BLaER1 treated with 17β-estradiol and CSF1 and Interleukin-3, amounts not matched to agents 10 nM and 100 nM (cell line): ENCODE results near the gene AGFG1.

Experiments
- H3K27ac ChIP-seq, 11 experiments: shearing (Covaris generic); formaldehyde crosslinking; 2 replicates each; pipeline ENCODE4 v1.8.1; 2022
- H3K27me3 ChIP-seq, 11 experiments: shearing (Covaris generic); formaldehyde crosslinking; 2 replicates each; pipeline ENCODE4 v1.8.1; 2022
- H3K36me3 ChIP-seq, 11 experiments: shearing (Covaris generic); formaldehyde crosslinking; 2 replicates each; pipeline ENCODE4 v1.8.1; 2022
- H3K4me1 ChIP-seq, 10 experiments: shearing (Covaris generic); formaldehyde crosslinking; 2 replicates each; pipeline ENCODE4 v1.8.1; 2022
- H3K4me2 ChIP-seq, 11 experiments: shearing (Covaris generic); formaldehyde crosslinking; 2 replicates each; pipeline ENCODE4 v1.8.1; 2022
- H3K4me3 ChIP-seq, 10 experiments: shearing (Covaris generic); formaldehyde crosslinking; 2 replicates each; pipeline ENCODE4 v1.8.1; 2022
- H3K9ac ChIP-seq, 11 experiments: shearing (Covaris generic); formaldehyde crosslinking; 2 replicates each; pipeline ENCODE4 v1.8.1; 2022
- H3K9me3 ChIP-seq, 11 experiments: shearing (Covaris generic); formaldehyde crosslinking; replicated peaks in 1 of 11; 2 replicates each; pipeline ENCODE4 v1.8.1; 2022
- H4K20me1 ChIP-seq, 11 experiments: shearing (Covaris generic); formaldehyde crosslinking; 2 replicates each; pipeline ENCODE4 v1.8.1; 2022
- Cebpa-rat ChIP-seq, 11 experiments: shearing (Covaris generic); IDR thresholded peaks; 2 replicates each; pipeline ENCODE4 v1.8.1; 2022

Gene AGFG1

DNA sequence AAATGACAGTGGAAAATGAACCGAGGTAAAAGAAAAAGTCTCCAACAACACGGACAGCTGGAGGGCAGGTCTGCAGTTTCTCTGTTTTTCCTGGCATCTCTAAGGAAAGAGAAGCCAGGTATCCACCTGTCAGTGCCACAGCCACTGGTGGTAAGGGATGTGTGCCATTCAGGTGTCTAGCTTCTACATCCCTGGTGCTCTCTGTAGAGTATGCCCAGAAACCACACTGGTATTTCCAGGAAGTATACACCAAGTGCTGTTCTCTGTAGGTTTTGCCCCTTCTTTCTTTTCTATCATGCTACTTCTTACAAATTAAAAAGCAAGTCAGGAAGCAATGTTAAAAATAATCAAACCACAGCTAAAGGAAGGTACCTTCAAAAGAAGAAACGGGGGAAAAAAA is 7.6 kb upstream of the AGFG1 start:
- H3K9ac ChIP-seq, result no peak overlapping the region
- H3K27me3 ChIP-seq, result no peaks in the 10 kb centered on the region; a peak in 1 of 22 replicates
- TF ChIP-seq Cebpa-rat (IDR thresholded peaks at IDR 0.05), result no peak
- no peaks in the 10 kb centered on the region for H4K20me1 ChIP-seq
- peak overlapping the region; percentile 24 to 86 (median 39); a peak in 21 of 22 replicates for H3K4me2 ChIP-seq
- peaks cover 33 to 94% (median 57%) of the 10 kb centered on the region in 10 experiments for H3K4me1 ChIP-seq
- H3K4me3 ChIP-seq, result no peak overlapping the region
- no peak overlapping the region for H3K27ac ChIP-seq
- H3K9me3 ChIP-seq, result no peaks in the 10 kb centered on the region
- no peaks in the 10 kb centered on the region for H3K36me3 ChIP-seq

DNA sequence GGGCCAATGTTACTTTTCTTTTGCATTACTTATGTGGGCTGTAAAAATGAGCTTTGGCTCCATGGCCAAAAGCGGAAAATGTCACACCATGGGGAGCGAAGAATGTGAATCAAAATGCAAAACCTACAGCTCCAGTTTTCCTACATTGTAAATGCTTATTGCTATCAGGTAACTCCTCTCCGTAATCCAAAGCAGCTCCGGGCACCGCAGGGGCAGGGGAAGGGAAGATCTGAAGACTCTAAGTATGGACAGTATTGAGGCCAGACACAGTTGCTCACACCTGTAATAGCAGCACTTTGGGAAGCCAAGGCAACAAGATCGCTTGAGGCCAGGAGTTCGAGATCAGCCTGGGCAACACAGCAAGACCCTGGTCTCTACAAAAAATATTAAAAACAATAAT is 7.1 kb upstream of the AGFG1 start:
- H3K4me1 ChIP-seq, result peaks cover 28 to 89% (median 52%) of the 10 kb centered on the region in 10 experiments

DNA sequence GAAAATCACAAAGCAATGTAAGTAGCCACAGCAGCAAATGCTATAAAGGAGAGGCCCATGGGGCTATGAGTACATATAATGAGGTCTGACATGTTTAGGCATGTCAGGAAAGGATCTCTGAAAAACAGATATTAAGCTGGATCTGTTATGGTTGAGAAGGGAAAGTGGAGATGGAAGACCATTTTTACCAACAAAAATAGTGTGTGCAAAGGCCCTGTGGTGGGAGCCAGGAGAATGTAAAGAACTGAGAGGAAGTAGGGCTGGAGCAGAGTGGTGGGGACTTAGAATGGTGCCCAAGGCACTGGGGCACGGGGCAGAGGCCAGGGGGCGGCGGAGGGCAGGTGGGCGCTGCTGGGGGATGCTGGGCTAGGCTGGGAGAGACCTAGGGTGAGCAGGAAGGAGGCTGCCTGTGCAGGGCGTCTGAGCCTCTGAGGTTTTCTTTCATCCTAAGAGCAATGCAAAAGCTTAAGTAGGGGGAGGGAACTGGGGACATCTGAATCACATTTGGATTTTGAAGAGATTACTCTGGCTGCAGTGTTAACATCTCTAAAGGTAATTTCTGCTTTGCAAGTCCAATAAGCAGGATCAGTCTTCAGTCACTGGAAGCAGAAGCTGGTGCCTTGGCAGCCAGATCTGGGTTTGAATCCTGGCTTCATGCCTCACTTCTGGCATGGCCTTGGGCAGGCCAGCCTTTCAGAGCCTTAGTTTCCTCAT is 4.9 kb upstream of the AGFG1 start:
- H3K36me3 ChIP-seq, result no peaks in the 10 kb centered on the region; a peak in 1 of 22 replicates
- H4K20me1 ChIP-seq, result peaks cover 0 to under 1% (median 0%) of the 10 kb centered on the region in 11 experiments; a peak in 1 of 22 replicates
- H3K9me3 ChIP-seq, result no peaks in the 10 kb centered on the region
- peak overlapping the region in 4 of 11 experiments; percentile 44 to 86 (median 65); a peak in 6 of 22 replicates for H3K4me2 ChIP-seq
- peak overlapping the region in 2 of 11 experiments; percentile 6 to 16; a peak in 2 of 22 replicates for H3K27ac ChIP-seq
- no peaks in the 10 kb centered on the region; a peak in 1 of 22 replicates for H3K27me3 ChIP-seq
- peaks cover 15 to 78% (median 40%) of the 10 kb centered on the region in 10 experiments; a peak in 19 of 20 replicates for H3K4me1 ChIP-seq
- no peak overlapping the region for H3K4me3 ChIP-seq
- TF ChIP-seq Cebpa-rat (IDR thresholded peaks at IDR 0.05), result no peak
- H3K9ac ChIP-seq, result no peak overlapping the region; a peak in 1 of 22 replicates

More for the DNA sequence above, 7.1 kb upstream of the AGFG1 start:
- H3K9me3 ChIP-seq, result no peaks in the 10 kb centered on the region
- H3K36me3 ChIP-seq, result no peaks in the 10 kb centered on the region
- no peaks in the 10 kb centered on the region; a peak in 1 of 22 replicates for H3K27me3 ChIP-seq
- TF ChIP-seq Cebpa-rat (IDR thresholded peaks at IDR 0.05), result no peak
- H3K4me2 ChIP-seq, result peak overlapping the region; percentile 24 to 86 (median 39); a peak in 19 of 22 replicates
- H3K27ac ChIP-seq, result no peak overlapping the region
- H3K4me3 ChIP-seq, result no peak overlapping the region
- H4K20me1 ChIP-seq, result no peaks in the 10 kb centered on the region
- H3K9ac ChIP-seq, result no peak overlapping the region

DNA sequence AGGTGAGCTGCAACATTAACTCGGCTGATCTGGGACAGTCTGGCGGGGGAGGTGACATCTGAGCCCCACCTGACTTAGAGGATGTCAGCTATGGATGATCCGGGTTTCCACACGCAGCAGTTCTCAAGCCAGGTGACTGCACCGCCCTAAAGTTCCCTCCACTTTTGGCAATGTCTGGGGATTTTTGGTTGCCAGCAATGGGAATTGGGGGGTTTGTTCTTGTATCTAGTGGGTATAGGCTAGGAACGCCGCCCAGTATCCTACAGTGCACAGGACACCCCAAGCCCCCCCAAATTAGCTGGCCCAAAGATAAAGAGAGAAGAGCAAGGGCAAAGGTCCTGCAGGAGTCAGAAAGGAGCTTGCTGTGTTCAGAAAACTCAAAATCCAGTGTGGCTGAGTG is 544 bp upstream of the AGFG1 start:
- H3K9ac ChIP-seq, result peak overlapping the region in 1 of 11 experiments; percentile 93; a peak in 3 of 22 replicates
- no peaks in the 10 kb centered on the region for H3K27me3 ChIP-seq
- no peaks in the 10 kb centered on the region for H3K9me3 ChIP-seq
- H3K4me3 ChIP-seq, result peak overlapping the region in 9 of 10 experiments; percentile 92 to 99 (median 97); a peak in 12 of 20 replicates
- H3K4me2 ChIP-seq, result peak overlapping the region in 9 of 11 experiments; percentile 0 to 79 (median 62); a peak in 13 of 22 replicates
- peaks cover 0 to 19% (median 0%) of the 10 kb centered on the region in 11 experiments; a peak in 4 of 22 replicates for H3K36me3 ChIP-seq
- TF ChIP-seq Cebpa-rat (IDR thresholded peaks at IDR 0.05), result no peak
- H3K4me1 ChIP-seq, result peaks cover 16 to 64% (median 27%) of the 10 kb centered on the region in 10 experiments
- peaks cover 34 to 42% (median 35%) of the 10 kb centered on the region in 11 experiments for H4K20me1 ChIP-seq
- peak overlapping the region in 7 of 11 experiments; percentile 93 to 98 (median 95); a peak in 8 of 22 replicates for H3K27ac ChIP-seq

DNA sequence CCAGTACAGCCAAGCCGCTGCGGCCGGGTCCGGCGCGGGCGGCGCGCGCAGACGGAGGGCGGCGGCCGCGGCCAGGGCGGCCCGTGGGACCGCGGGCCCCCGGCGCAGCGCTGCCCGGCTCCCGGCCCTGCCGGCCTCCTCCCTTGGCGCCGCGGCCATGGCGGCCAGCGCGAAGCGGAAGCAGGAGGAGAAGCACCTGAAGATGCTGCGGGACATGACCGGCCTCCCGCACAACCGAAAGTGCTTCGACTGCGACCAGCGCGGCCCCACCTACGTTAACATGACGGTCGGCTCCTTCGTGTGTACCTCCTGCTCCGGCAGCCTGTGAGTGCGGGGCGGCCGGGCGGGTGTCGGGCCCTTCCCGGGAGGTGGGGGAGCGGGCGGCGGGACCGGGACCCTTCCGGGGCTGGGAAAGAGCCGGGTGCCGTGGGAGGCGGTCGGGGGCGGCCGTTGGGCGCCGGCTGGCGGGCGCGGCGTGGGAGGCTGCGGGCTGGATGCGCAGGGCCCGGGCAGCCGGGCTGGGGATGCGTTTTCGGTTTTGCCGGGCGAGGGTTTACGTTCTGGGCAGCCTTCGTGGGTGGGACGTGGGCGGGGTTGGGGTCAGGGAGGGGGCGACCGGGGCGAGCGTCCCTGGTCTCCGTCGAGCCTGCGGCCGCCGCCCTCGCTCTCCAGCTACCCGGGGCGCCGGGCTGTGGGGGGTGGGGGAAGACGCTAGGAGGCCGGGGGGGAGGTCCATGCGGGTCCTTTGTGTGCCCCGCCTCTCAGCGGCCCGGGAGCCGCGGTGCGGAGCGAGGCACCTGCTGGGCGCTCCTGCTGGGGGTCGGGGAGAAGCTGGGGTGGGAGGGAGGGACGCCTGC is 537 bp downstream of the AGFG1 start:
- H3K27ac ChIP-seq, result peak overlapping the region; percentile 91 to 98 (median 95)
- H3K4me1 ChIP-seq, result peaks cover 16 to 64% (median 25%) of the 10 kb centered on the region in 10 experiments
- peak overlapping the region; percentile 93 to 98 (median 96) for H3K9ac ChIP-seq
- H3K4me2 ChIP-seq, result peak overlapping the region in 9 of 11 experiments; percentile 82 to 97 (median 88); a peak in 14 of 22 replicates
- no peak for TF ChIP-seq Cebpa-rat (IDR thresholded peaks at IDR 0.05)
- peaks cover 0 to 29% (median 9%) of the 10 kb centered on the region in 11 experiments; a peak in 10 of 22 replicates for H3K36me3 ChIP-seq
- peak overlapping the region; percentile 92 to 99 (median 97) for H3K4me3 ChIP-seq
- H3K9me3 ChIP-seq, result no peaks in the 10 kb centered on the region
- H4K20me1 ChIP-seq, result peaks cover 45 to 53% (median 46%) of the 10 kb centered on the region in 11 experiments
- no peaks in the 10 kb centered on the region for H3K27me3 ChIP-seq

DNA sequence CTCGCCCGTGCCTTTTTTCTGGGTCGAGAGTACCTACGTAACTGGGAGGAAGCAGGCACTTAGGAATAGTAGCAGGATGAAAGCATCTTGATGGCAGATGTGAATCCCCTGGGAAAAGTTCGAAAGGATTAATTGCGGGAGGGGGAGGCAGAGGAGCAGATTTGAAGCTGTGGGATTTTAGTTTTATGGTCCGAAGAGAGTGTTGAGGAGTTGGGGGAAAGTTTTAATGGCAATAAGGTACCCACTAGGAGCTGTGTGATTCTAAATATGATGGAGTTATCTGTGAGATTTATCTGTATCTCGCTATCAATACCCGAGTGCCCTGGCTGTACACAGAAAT is 1.1 kb downstream of the AGFG1 start:
- Histone ChIP-seq H3K27me3 (no peaks in the 10 kb centered on the region), H3K9ac (peak overlapping the region; percentile 93 to 98 (median 96))

DNA sequence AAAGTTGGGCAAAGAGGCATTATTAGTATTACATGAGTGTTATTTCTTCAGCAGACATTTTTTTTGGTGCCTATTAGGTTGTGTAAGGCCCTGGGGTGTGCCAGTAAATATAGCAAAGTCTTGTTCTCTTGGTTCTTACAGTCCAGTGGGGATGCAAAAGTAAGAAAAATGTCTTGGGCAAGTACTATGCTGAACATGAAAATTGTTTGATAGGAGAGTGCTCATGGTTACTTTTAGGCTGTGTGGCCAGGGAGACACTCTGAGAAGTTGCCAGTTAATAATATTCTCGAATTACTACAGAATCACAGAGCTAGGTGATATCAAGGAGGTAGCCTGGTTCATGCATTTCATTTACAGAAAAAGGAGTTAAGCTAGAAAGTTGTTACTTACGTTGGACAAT is 1.9 kb downstream of the AGFG1 start:
- H3K4me3 ChIP-seq, result peak overlapping the region; percentile 92 to 99 (median 97)
- no peaks in the 10 kb centered on the region for H3K27me3 ChIP-seq
- H3K9ac ChIP-seq, result peak overlapping the region; percentile 16 to 98 (median 94); a peak in 19 of 22 replicates
- H3K36me3 ChIP-seq, result peaks cover 0 to 37% (median 13%) of the 10 kb centered on the region in 11 experiments; a peak in 10 of 22 replicates
- H3K9me3 ChIP-seq, result no peaks in the 10 kb centered on the region
- TF ChIP-seq Cebpa-rat (IDR thresholded peaks at IDR 0.05), result no peak
- H3K27ac ChIP-seq, result peak overlapping the region in 5 of 11 experiments; percentile 30 to 98 (median 95); a peak in 5 of 22 replicates
- peaks cover 16 to 65% (median 27%) of the 10 kb centered on the region in 10 experiments for H3K4me1 ChIP-seq
- peak overlapping the region; percentile 80 to 97 (median 88) for H3K4me2 ChIP-seq
- peaks cover 58 to 66% (median 59%) of the 10 kb centered on the region in 11 experiments for H4K20me1 ChIP-seq

More for the DNA sequence above, 1.1 kb downstream of the AGFG1 start:
- Histone ChIP-seq H3K27ac (peak overlapping the region in 10 of 11 experiments; percentile 21 to 98 (median 73); a peak in 16 of 22 replicates), H3K4me1 (peaks cover 16 to 62% (median 25%) of the 10 kb centered on the region in 10 experiments), H3K4me3 (peak overlapping the region; percentile 92 to 99 (median 97)), H3K4me2 (peak overlapping the region; percentile 80 to 97 (median 88)), H3K9me3 (no peaks in the 10 kb centered on the region), H4K20me1 (peaks cover 51 to 59% (median 52%) of the 10 kb centered on the region in 11 experiments), H3K36me3 (peaks cover 0 to 32% (median 13%) of the 10 kb centered on the region in 11 experiments; a peak in 10 of 22 replicates)
- TF ChIP-seq Cebpa-rat (IDR thresholded peaks at IDR 0.05), result no peak

DNA sequence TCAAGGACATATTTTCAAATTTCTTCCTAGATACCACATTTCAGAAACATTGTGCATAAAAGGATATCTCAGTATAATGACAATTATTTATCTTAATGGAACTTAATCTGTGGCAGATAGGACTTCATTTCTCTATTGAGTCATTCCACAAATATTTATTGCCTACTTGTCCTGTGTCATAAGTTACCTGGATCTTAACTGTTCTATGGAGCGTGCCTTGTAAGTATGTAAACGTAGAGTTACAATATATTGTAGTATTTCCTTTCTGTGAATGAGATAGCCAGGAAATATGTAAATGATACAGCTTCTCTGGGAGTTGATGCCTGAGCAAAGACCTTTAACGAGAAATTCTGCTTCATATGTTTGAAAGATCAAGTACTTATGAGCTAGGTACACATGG is 2.5 kb downstream of the AGFG1 start:
- H3K4me1 ChIP-seq, result peaks cover 16 to 71% (median 29%) of the 10 kb centered on the region in 10 experiments
- H4K20me1 ChIP-seq, result peaks cover 64 to 72% (median 65%) of the 10 kb centered on the region in 11 experiments
- H3K9ac ChIP-seq, result peak overlapping the region in 4 of 11 experiments; percentile 42 to 98 (median 96); a peak in 9 of 22 replicates
- TF ChIP-seq Cebpa-rat (IDR thresholded peaks at IDR 0.05), result no peak
- peak overlapping the region in 8 of 10 experiments; percentile 18 to 99 (median 97); a peak in 12 of 20 replicates for H3K4me3 ChIP-seq
- peak overlapping the region in 10 of 11 experiments; percentile 80 to 97 (median 88); a peak in 19 of 22 replicates for H3K4me2 ChIP-seq
- no peaks in the 10 kb centered on the region for H3K27me3 ChIP-seq
- no peaks in the 10 kb centered on the region for H3K9me3 ChIP-seq
- H3K36me3 ChIP-seq, result peaks cover 0 to 37% (median 13%) of the 10 kb centered on the region in 11 experiments; a peak in 10 of 22 replicates
- H3K27ac ChIP-seq, result peak overlapping the region in 2 of 11 experiments; percentile 95; a peak in 2 of 22 replicates
